HG03025 (cell line): ENCODE data around the gene POSTN.

Experiments used
- ATAC-seq: cut with Tn5 transposase; IDR thresholded peaks from one replicate; pipeline ENCODE4 v1.9.1; 2021; ENCODE audit warnings: mild to moderate bottlenecking, moderate library complexity; ENCODE audit not compliant: unreplicated experiment, low FRiP score

Gene POSTN

DNA sequence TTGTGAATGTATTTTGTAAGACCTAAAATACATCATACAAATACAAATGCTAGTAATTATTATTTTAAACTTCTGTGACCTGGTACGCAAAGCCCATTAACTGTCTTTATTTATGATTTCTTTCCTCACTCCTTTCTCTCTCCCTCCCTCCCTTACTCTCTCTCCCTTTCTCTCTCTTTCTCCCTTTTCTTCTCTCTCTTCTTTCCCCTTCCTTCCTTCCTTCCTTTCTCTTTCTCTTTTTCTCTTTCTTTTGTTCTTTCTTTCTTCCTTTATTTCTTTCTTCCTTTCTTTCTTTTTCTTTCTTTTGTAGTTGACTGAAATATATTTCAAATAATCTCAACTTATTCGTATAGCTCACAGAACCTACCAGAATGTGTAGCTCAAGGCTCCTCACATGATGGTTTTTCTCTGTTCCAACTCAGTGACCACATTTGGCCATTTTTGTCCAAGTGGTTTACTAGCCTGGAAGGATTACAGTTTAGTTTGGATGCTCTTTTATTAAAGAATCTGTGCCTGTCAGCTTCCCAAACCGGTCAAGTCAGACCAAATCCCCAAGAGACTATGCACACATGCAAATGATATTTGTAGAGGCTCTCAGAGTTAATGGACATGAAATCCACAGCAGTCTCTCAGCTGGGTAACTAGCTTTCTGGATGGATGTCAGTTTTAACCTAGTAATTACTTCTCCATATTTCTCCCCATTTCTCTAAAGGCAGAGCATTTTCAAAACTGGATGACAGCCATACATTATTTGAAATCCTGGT lies 71.7 kb downstream of the POSTN start:
- ATAC-seq = no peak

DNA sequence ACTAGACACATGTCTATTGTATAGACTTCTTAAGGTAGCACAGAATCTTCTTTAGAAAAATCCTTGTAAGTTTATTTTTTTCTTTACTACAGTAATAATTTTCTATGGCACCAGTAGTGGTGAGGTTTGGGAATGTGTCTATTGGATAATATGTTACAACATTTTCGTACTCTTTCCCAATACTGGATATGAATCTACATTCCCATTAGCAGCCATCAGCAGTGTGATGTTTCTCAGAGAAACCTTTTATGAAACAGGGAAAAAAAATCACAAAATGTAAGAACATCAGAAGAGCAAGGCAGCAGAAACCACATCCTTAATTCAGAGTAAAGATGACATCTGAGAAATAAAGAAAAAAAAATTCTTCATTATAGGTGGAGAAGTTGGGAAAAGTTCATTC lies 83.3 kb downstream of the POSTN start:
- no peak for ATAC-seq
